Measurements from ENCODE around the gene RBM22. TPM values are rescaled to one million over a fixed set of nuclear protein-coding genes. Genes with fewer than 3 reads are reported as not detected.

RBM22 gene
- total and polyA plus RNA-seq, 7 donors = 24.6 to 34.1 (median 30.0) TPM

GRCh38 chr5:150651382-150651781, 49.5 kb downstream of the RBM22 start:
- WGBS, 2 donors = 44 to 48% methylated on average over 1 of the region's 1 CpG
- H3K27me3 ChIP-seq = no peaks in the 10 kb centered on the region
- peaks cover 0 to 45% (median 18%) of the 10 kb centered on the region in 4 donors for H3K4me1 ChIP-seq
- TF ChIP-seq CTCF (IDR thresholded peaks at IDR 0.05) (no peak), EP300 (IDR thresholded peaks at IDR 0.05) (no peak), POLR2AphosphoS5 (IDR thresholded peaks at IDR 0.05) (no peak), POLR2A (IDR thresholded peaks at IDR 0.05) (no peak)
- no peak overlapping the region for H3K4me3 ChIP-seq
- H3K9me3 ChIP-seq = no peaks in the 10 kb centered on the region
- intact Hi-C loops (cut with DNase I) = loop anchor here (5.0 kb wide), 1 partner anchor 34 kb away; no protein-coding TSS in a partner anchor
- H3K36me3 ChIP-seq = peaks cover 0 to 22% (median 9%) of the 10 kb centered on the region in 4 donors
- DNase-seq = no peak
- H3K27ac ChIP-seq = no peak overlapping the region

DNA sequence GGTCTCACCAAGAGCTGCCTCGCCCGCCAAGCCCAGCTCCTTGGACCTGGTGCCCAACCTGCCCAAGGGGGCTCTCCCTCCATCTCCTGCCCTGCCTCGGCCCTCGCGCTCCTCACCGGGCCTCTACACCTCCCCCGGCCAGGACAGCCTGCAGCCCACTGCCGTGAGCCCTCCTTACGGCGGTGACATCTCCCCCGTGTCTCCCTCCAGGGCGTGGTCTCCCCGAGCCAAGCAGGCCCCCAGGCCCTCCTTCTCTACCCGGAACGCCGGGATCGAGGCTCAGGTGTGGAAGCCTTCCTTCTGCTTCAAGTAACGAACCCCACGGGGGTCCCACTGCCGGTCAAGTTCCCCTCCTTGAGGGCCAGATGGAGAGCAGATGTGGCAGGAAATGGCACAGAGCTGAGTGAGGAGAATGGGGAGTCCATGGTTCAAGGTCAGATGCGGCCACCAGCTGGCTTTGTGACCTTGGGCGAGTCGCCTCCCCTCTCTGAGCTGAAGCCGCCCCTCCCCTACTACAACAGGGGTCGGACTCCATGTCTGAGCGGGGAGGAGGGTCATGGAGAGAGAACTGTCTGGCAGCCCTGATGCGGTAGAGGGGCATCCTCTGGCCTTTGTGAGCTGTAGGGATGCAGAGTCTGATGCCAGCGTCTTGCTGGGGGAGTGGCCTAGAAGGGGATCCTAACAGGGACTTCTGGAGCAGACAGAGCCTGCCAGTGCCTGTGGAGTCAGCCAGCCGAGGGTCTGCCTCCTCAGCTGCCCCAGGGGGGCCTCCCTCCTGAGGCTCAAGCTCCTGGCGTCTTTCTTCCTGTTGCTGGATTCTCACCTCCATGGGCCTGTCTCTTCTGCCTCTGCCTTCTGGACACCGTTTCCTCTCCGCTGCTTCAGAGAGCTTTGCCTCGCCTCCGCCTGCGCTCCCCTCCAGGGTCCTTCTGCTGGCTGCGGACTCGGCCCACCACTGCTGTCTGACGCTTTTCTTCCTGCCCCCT, 50.5 kb downstream of the RBM22 start:
- H3K27me3 ChIP-seq = no peaks in the 10 kb centered on the region
- DNase-seq = no peak
- H3K9me3 ChIP-seq = no peaks in the 10 kb centered on the region
- no peak overlapping the region for H3K27ac ChIP-seq
- no peak overlapping the region for H3K4me3 ChIP-seq
- TF ChIP-seq POLR2A (IDR thresholded peaks at IDR 0.05) (no peak), CTCF (IDR thresholded peaks at IDR 0.05) (no peak), EP300 (IDR thresholded peaks at IDR 0.05) (no peak), POLR2AphosphoS5 (IDR thresholded peaks at IDR 0.05) (no peak)
- intact Hi-C loops (cut with DNase I) = loop anchor here (5.0 kb wide), 1 partner anchor 33 kb away; no protein-coding TSS in a partner anchor
- H3K36me3 ChIP-seq = peaks cover 0 to 22% (median 9%) of the 10 kb centered on the region in 4 donors
- peaks cover 0 to 44% (median 16%) of the 10 kb centered on the region in 4 donors for H3K4me1 ChIP-seq
- 91 to 93% methylated on average over 38 of the region's 38 CpGs for WGBS, 2 donors

DNA sequence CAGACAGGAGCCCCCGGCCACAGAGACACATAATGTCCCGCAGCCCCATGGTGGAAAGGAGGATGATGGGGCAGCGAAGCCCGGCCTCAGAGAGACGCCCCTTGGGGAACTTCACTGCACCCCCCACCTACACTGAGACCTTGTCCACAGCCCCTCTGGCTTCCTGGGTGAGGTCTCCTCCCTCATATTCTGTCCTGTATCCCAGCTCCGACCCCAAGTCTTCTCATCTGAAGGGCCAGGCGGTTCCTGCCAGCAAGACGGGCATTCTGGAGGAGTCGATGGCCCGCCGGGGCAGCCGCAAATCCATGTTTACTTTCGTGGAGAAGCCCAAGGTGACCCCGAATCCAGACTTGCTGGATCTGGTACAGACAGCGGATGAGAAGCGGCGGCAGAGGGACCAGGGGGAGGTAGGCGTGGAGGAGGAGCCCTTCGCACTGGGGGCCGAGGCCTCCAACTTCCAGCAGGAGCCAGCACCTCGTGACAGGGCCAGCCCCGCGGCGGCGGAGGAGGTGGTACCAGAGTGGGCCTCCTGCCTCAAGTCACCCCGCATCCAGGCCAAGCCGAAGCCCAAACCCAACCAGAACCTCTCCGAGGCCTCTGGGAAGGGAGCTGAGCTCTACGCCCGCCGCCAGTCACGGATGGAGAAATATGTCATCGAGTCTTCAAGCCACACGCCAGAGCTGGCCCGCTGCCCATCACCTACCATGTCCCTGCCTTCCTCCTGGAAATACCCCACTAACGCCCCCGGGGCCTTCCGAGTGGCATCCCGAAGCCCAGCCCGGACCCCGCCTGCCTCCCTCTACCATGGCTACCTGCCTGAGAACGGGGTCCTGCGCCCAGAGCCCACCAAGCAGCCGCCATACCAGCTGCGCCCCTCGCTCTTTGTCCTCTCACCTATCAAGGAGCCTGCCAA, 51.5 kb downstream of the RBM22 start:
- Histone ChIP-seq H3K4me3 (no peak overlapping the region), H3K36me3 (peaks cover 0 to 22% (median 9%) of the 10 kb centered on the region in 4 donors), H3K4me1 (peaks cover 0 to 53% (median 25%) of the 10 kb centered on the region in 4 donors), H3K27ac (no peak overlapping the region), H3K27me3 (no peaks in the 10 kb centered on the region), H3K9me3 (no peaks in the 10 kb centered on the region)
- WGBS, 2 donors = 94 to 95% methylated on average over 46 of the region's 46 CpGs
- no peak for DNase-seq
- TF ChIP-seq CTCF (IDR thresholded peaks at IDR 0.05) (no peak), EP300 (IDR thresholded peaks at IDR 0.05) (no peak), POLR2A (IDR thresholded peaks at IDR 0.05) (no peak), POLR2AphosphoS5 (IDR thresholded peaks at IDR 0.05) (no peak)
- intact Hi-C loops (cut with DNase I) = loop anchor here (5.0 kb wide), 1 partner anchor 32 kb away; no protein-coding TSS in a partner anchor

GRCh38 chr5:150648294-150649107, 52.4 kb downstream of the RBM22 start:
- Histone ChIP-seq H3K4me1 (peaks cover 0 to 60% (median 31%) of the 10 kb centered on the region in 4 donors), H3K27me3 (no peaks in the 10 kb centered on the region), H3K27ac (peak overlapping the region in 2 of 4 donors; percentile 38 to 43), H3K36me3 (peaks cover 0 to 22% (median 9%) of the 10 kb centered on the region in 4 donors), H3K9me3 (no peaks in the 10 kb centered on the region), H3K4me3 (no peak overlapping the region)
- intact Hi-C loops (cut with DNase I) = no loop called here
- no peak for DNase-seq
- TF ChIP-seq CTCF (IDR thresholded peaks at IDR 0.05) (no peak), EP300 (IDR thresholded peaks at IDR 0.05) (no peak), POLR2A (IDR thresholded peaks at IDR 0.05) (no peak), POLR2AphosphoS5 (IDR thresholded peaks at IDR 0.05) (no peak)
- 92 to 93% methylated on average over 16 of the region's 16 CpGs for WGBS, 2 donors
